Endodermal cell (in vitro differentiated cells): ENCODE measurements around the gene ROCK2. TPM values are rescaled to one million over a fixed set of nuclear protein-coding genes. Genes with fewer than 3 reads are reported as not detected.
"Not testable (repeated sequence)": the region's sequence is repeated elsewhere in the genome, so short reads cannot be mapped to it uniquely, and the experiment has no call there.

Experiments used
- DNase-seq: peaks from one replicate; pipeline ENCODE4 v3.0.0-alpha.2; 2017
- H3K27ac ChIP-seq: 2 replicates; pipeline ENCODE4 v1.5.1; 2013; ENCODE audit warnings: mild to moderate bottlenecking, low read depth, low read length, moderate library complexity
- H3K27me3 ChIP-seq: 2 replicates; pipeline ENCODE4 v1.6.1; 2013; ENCODE audit warnings: mild to moderate bottlenecking, low read length, moderate library complexity; ENCODE audit not compliant: insufficient read depth, control insufficient read depth, poor library complexity, severe bottlenecking
- H3K36me3 ChIP-seq: 2 replicates; pipeline ENCODE4 v1.7.0; 2013; ENCODE audit warnings: mild to moderate bottlenecking, low read length, moderate library complexity; ENCODE audit not compliant: control insufficient read depth, insufficient read depth
- H3K4me1 ChIP-seq: one replicate; pipeline ENCODE4 v1.7.0; 2013; ENCODE audit warnings: low read length; ENCODE audit not compliant: control insufficient read depth, insufficient read depth
- H3K4me3 ChIP-seq: 2 replicates; pipeline ENCODE4 v1.5.1; 2013; ENCODE audit warnings: mild to moderate bottlenecking, low read length, moderate library complexity
- H3K9ac ChIP-seq: 2 replicates; pipeline ENCODE4 v1.6.1; 2013; ENCODE audit warnings: mild to moderate bottlenecking, low read length, moderate library complexity; ENCODE audit not compliant: poor library complexity, severe bottlenecking; ENCODE audit errors: extremely low read depth
- H3K9me3 ChIP-seq: 2 replicates; pipeline ENCODE4 v1.6.1; 2013; ENCODE audit warnings: mild to moderate bottlenecking, low read length, moderate library complexity; ENCODE audit not compliant: control insufficient read depth
- H3K27ac Mint-ChIP-seq: 2 replicates; pipeline ENCODE4 v1.8.0; 2020; ENCODE audit warnings: mixed read lengths
- H3K27me3 Mint-ChIP-seq: 2 replicates; pipeline ENCODE4 v1.8.0; 2021; ENCODE audit warnings: mild to moderate bottlenecking, mixed read lengths; ENCODE audit not compliant: insufficient read depth
- H3K36me3 Mint-ChIP-seq: 2 replicates; pipeline ENCODE4 v1.8.0; 2020; ENCODE audit warnings: low read depth, mixed read lengths
- H3K4me1 Mint-ChIP-seq: 2 replicates; pipeline ENCODE4 v1.8.0; 2020; ENCODE audit warnings: mixed read lengths
- H3K4me3 Mint-ChIP-seq: 2 replicates; pipeline ENCODE4 v1.8.0; 2020; ENCODE audit warnings: mild to moderate bottlenecking, moderate library complexity, mixed read lengths
- H3K9me3 Mint-ChIP-seq: 2 replicates; pipeline ENCODE4 v1.8.0; 2020; ENCODE audit warnings: mild to moderate bottlenecking, mixed read lengths
- WGBS, 2 experiments: methylation state at CpG; one replicate each; pipeline versions ENCODE4 v1.1.5 to v1.1.7; 2013; ENCODE audit warnings: missing lambda C conversion rate in 2 of 2, mixed read lengths in 1 of 2; ENCODE audit not compliant: insufficient coverage in 1 of 2, insufficient read length in 1 of 2; 5-methylcytosine and 5-hydroxymethylcytosine counted together
- total RNA-seq, 2 donors: library from RNA; stranded (reverse); fragmentation: NEBNext Ultra II Directional in 1 of 2; extraction: Animal tissue kit (Norgen Biotek cat#: 25700) in 1 of 2; gene quantifications; 2 replicates in 1 of 2; 3 replicates in 1 of 2; pipeline ENCODE4 v1.2.1, GENCODE V29; 2021
- TF ChIP-seq, protein P1 (sequence below): fragments of 200-600 bp; sonication (generic); conservative IDR thresholded peaks from 2 replicates; pipeline ENCODE4 v1.5.0; 2021; ENCODE audit warnings: antibody characterized with exemption, mild to moderate bottlenecking

ROCK2 gene
- total RNA-seq, 2 donors from 2014 or later: 27.2 to 32.6 TPM

DNA sequence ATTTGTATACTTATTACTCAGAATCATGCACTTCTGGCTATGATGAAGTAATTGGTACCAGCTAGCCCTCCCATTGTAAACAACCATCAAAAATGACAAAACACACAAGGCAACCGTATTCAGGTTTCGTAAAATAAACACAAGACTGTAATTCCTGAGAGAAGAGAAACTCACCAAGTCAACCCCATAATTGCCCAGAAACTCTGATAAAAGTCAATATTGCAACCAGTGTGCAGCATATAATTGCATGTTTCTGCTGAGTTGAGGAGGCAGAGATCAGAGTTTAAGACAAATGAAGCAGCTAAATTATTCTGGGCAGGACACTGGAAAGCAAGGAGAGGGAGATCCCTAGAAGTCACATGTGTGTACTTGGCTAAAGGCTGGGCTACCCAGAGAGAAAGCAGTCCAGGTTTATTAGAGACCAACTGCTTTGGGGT lies 90.3 kb downstream of the ROCK2 start:
- H3K9me3 ChIP-seq: no peaks in the 10 kb centered on the region
- Mint-ChIP-seq H3K9me3 (no peaks in the 10 kb centered on the region), H3K27me3 (no peaks in the 10 kb centered on the region), H3K36me3 (peaks cover 23% of the 10 kb centered on the region), H3K27ac (no peak overlapping the region), H3K4me1 (peaks cover 13% of the 10 kb centered on the region), H3K4me3 (no peak overlapping the region)
- 87% methylated on average over 2 of the region's 2 CpGs; no CpG with 5 or more reads in 1 of the 2 experiments for WGBS, 2 experiments
- no peaks in the 10 kb centered on the region for H3K4me1 ChIP-seq
- peaks cover 16% of the 10 kb centered on the region for H3K36me3 ChIP-seq
- H3K9ac ChIP-seq: no peak overlapping the region
- H3K27ac ChIP-seq: no peak overlapping the region
- H3K4me3 ChIP-seq: no peak overlapping the region
- H3K27me3 ChIP-seq: no peaks in the 10 kb centered on the region
- TF ChIP-seq, protein P1, sequence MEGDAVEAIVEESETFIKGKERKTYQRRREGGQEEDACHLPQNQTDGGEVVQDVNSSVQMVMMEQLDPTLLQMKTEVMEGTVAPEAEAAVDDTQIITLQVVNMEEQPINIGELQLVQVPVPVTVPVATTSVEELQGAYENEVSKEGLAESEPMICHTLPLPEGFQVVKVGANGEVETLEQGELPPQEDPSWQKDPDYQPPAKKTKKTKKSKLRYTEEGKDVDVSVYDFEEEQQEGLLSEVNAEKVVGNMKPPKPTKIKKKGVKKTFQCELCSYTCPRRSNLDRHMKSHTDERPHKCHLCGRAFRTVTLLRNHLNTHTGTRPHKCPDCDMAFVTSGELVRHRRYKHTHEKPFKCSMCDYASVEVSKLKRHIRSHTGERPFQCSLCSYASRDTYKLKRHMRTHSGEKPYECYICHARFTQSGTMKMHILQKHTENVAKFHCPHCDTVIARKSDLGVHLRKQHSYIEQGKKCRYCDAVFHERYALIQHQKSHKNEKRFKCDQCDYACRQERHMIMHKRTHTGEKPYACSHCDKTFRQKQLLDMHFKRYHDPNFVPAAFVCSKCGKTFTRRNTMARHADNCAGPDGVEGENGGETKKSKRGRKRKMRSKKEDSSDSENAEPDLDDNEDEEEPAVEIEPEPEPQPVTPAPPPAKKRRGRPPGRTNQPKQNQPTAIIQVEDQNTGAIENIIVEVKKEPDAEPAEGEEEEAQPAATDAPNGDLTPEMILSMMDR: no peak
- DNase-seq: no peak

DNA sequence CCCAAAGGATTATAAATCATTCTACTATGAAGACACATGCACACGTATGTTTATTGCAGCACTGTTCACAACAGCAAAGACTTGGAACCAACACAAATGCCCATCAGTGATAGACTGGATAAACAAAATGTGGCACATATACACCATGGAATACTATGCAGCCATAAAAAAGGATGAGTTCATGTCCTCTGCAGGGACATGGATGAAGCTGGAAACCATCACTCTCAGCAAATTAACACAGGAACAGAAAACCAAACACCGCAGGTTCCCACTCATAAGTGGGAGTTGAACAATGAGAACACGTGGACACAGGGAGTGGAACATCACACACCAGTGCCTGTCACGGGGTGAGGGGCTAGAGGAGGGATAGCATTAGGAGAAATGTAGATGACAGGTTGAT lies 92.0 kb downstream of the ROCK2 start:
- not testable (repeated sequence) for H3K9ac ChIP-seq, H3K27me3 ChIP-seq, H3K4me3 ChIP-seq, DNase-seq, H3K4me3 Mint-ChIP-seq, H3K27ac ChIP-seq, H3K27me3 Mint-ChIP-seq, H3K9me3 ChIP-seq, H3K27ac Mint-ChIP-seq, H3K9me3 Mint-ChIP-seq, H3K4me1 ChIP-seq
- Mint-ChIP-seq H3K36me3 (peaks cover 26% of the 10 kb centered on the region), H3K4me1 (peaks cover 13% of the 10 kb centered on the region)
- WGBS, 2 experiments: 93 to 97% methylated on average over 3 to 4 of the region's 4 CpGs
- H3K36me3 ChIP-seq: peaks cover 24% of the 10 kb centered on the region

DNA sequence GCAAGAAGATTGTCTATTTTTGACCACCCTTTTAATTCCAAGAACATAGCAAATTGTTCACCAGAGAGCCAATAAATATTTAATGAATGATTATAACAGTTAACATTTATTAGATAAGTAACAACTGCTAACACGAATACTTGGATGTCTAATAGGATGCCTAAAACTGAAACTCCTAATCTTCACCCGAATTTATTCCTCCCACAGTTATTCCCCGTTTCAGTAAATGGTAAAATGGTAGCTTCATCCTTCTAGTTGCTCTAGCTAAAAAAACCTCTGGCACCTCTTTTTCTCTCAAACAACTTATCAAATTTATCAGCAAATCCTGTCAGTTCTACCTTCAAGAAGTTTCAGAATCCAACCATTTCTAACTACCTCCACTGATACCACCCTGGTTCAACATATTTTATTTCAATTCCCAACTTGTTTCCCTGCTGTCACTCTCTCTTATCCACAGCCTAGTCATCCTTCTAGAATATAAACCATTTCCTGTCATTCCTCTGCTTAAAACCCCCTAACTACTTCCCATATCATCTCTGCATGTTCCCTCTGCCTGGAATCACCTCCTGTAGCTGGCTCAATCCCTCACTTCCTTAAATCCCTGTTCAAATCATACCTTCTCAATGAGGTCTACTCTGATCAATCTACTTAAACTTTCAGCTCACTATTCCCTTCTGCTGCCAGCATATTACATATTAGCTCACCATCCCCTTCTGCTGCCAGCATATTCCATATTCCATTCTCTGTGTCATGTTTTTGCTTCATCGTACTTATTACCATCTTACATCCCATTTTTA lies 93.8 kb downstream of the ROCK2 start:
- H3K4me3 ChIP-seq: no peak overlapping the region
- Mint-ChIP-seq H3K27ac (no peak overlapping the region), H3K9me3 (no peaks in the 10 kb centered on the region), H3K4me1 (peaks cover 13% of the 10 kb centered on the region), H3K36me3 (peaks cover 22% of the 10 kb centered on the region), H3K4me3 (no peak overlapping the region), H3K27me3 (no peaks in the 10 kb centered on the region)
- no peaks in the 10 kb centered on the region for H3K9me3 ChIP-seq
- H3K27ac ChIP-seq: no peak overlapping the region
- no peak for DNase-seq
- no peaks in the 10 kb centered on the region for H3K4me1 ChIP-seq
- no peaks in the 10 kb centered on the region for H3K27me3 ChIP-seq
- TF ChIP-seq, protein P1: no peak
- 89 to 93% methylated on average over 4 of the region's 4 CpGs for WGBS, 2 experiments
- H3K36me3 ChIP-seq: peaks cover 32% of the 10 kb centered on the region
- H3K9ac ChIP-seq: no peak overlapping the region
